HG03064 (cell line): ENCODE measurements around the gene PAN3.

Experiments
- ATAC-seq: cut with Tn5 transposase; IDR thresholded peaks from one replicate; pipeline ENCODE4 v1.9.1; 2021; ENCODE audit warnings: low read depth; ENCODE audit not compliant: unreplicated experiment

Gene PAN3

GRCh38 chr13:28329395-28330158 lies 191.2 kb downstream of the PAN3 start:
- ATAC-seq, result no peak

DNA sequence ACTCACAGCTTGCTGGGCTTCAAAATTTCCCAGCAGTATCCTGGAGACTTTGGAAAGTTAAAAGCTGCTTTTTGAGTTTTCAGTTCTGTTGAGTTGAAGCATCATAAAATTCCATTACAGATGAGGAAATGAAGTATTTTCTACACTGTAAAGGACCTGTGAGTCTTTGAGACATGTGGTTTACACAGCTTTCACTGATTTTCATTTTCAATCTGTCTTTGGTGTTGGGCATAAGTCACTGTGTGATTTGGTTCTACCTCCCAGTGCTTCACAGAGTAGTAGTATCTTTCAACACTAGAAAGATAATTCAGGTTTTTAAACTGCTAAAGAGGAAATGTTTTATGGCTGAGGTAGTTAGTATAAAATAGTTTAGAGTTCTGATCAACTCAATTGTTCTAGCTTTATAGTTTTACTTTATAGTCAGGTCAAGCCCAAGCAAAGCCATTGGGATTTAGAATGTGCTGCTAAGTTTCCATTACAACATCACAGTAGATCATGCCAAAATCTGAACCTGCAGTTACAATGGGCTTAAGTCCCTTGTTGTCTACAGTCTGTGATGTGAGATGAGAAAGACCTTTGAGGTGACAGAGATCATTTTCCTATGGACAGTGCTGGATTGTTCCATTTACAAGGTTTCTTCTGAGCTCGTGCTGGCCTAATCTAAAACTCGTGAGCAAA lies 195.0 kb downstream of the PAN3 start:
- ATAC-seq, result no peak

DNA sequence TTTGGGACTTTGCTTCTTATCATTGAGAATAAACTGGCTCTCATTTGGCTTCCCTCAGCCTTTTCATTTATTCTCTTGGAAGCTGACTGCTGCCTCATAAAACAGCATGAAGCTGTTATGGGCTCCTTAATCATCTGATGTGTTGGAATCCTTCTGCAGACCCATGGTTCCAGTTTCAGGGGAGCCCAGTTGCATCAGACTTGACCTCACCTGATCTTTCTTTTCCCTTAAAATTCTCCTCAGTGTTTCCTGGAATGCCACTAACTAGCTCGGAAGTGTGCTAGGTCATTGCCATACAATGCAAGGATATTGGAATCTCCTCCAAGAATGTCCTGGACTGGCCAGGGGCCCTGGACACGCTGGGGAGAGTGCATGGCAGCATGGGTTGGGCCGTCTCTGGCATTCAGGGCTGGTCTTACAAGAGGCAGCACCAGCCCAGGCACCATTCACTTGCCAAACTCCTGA lies 197.9 kb downstream of the PAN3 start:
- no peak for ATAC-seq

- ATAC-seq, result no peak
Measured at GRCh38 chr13:28337166-28338005, 199.0 kb downstream of the PAN3 start.

DNA sequence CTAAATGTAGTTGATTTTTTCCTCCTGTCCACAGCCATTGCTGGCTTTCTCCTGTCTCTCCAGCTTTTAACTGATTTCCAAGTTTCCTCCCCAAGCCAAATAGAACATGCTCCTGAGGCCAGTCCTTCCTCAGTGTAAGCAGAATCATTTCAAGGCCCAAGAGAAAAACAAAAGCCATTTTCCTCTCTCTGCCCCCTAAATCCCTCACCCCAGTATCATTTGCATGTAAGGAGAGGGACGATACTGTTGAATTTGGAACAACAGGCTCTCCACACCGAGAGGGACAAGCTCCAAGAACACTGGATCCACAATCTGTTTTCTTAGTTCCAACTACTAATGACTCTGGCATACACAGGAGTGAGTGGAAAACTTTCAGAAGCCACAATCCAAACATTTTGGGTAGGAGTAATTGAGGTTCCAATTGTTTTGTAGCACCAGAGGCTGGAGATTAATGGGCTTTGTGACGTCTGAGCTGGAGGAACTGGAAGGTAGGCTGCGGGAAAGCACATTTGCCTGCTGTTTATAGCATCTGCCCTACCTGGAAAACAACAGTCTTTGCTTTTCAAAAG lies 199.7 kb downstream of the PAN3 start:
- ATAC-seq, result no peak

- no peak for ATAC-seq
Measured at GRCh38 chr13:28338742-28339141, 200.4 kb downstream of the PAN3 start.

GRCh38 chr13:28339419-28339818 lies 201.1 kb downstream of the PAN3 start:
- no peak for ATAC-seq

- ATAC-seq, result no peak
Measured at GRCh38 chr13:28340272-28340793, 202.0 kb downstream of the PAN3 start.

GRCh38 chr13:28342251-28342650 lies 203.9 kb downstream of the PAN3 start:
- no peak for ATAC-seq

- no peak for ATAC-seq
Measured at GRCh38 chr13:28344163-28344562, 205.8 kb downstream of the PAN3 start.
